Measurements from ENCODE around the gene APLN.

Gene APLN

GRCh38 chrX:129658429-129658828, 3.7 kb upstream of the APLN start:
- Histone ChIP-seq H3K4me3 (ENCODE audit: low read length) (no peak overlapping the region), H3K79me2 (ENCODE audit: low read length) (no peaks in the 10 kb centered on the region), H3K9me3 (ENCODE audit: insufficient read depth, low read length) (no peaks in the 10 kb centered on the region), H3K27ac (ENCODE audit: low read length) (no peak overlapping the region), H3K9ac (ENCODE audit: low read length) (no peak overlapping the region), H4K20me1 (ENCODE audit: insufficient read depth, low read length) (no peaks in the 10 kb centered on the region), H3K4me1 (ENCODE audit: low read length) (peaks cover 15% of the 10 kb centered on the region), H3K36me3 (replicated peaks; ENCODE audit: low read depth, low read length) (no peaks in the 10 kb centered on the region), H3K27me3 (ENCODE audit: low read depth, low read length) (peaks cover 12% of the 10 kb centered on the region), H3K4me2 (ENCODE audit: low read length) (no peak overlapping the region), H2AFZ (ENCODE audit: low read depth, low read length) (no peak overlapping the region)
- no peak for TF ChIP-seq EZH2phosphoT487 (IDR thresholded peaks at IDR 0.05; ENCODE audit: low read depth)

- peaks cover 6% of the 10 kb centered on the region; the same call in 1 of the 2 replicates for H3K4me1 ChIP-seq (ENCODE audit: low read length)
- no peak overlapping the region for H3K27ac ChIP-seq (ENCODE audit: low read length)
- no peak for TF ChIP-seq EZH2phosphoT487 (IDR thresholded peaks at IDR 0.05; ENCODE audit: low read depth)
- peak; percentile 58 for TF ChIP-seq CTCF (IDR thresholded peaks at IDR 0.05; ENCODE audit: low read depth, low read length)
- peak overlapping the region; percentile 93 for H3K4me2 ChIP-seq (ENCODE audit: low read length)
- H3K79me2 ChIP-seq (ENCODE audit: low read length) = no peaks in the 10 kb centered on the region
- H2AFZ ChIP-seq (ENCODE audit: low read depth, low read length) = no peak overlapping the region
- H3K36me3 ChIP-seq (replicated peaks; ENCODE audit: low read depth, low read length) = no peaks in the 10 kb centered on the region
- H3K27me3 ChIP-seq (ENCODE audit: low read depth, low read length) = peaks cover 12% of the 10 kb centered on the region
- no peak overlapping the region for H3K9ac ChIP-seq (ENCODE audit: low read length)
- peak overlapping the region; percentile 80 for H3K4me3 ChIP-seq (ENCODE audit: low read length)
- no peaks in the 10 kb centered on the region for H4K20me1 ChIP-seq (ENCODE audit: insufficient read depth, low read length)
- H3K9me3 ChIP-seq (ENCODE audit: insufficient read depth, low read length) = no peaks in the 10 kb centered on the region
Observed at GRCh38 chrX:129655547-129656249, 942 bp upstream of the APLN start.

- Histone ChIP-seq H3K9me3 (ENCODE audit: insufficient read depth, low read length) (no peaks in the 10 kb centered on the region), H2AFZ (ENCODE audit: low read depth, low read length) (no peak overlapping the region; the same call in 1 of the 2 replicates), H3K4me2 (ENCODE audit: low read length) (peak overlapping the region; percentile 93), H3K36me3 (replicated peaks; ENCODE audit: low read depth, low read length) (no peaks in the 10 kb centered on the region), H3K4me3 (ENCODE audit: low read length) (peak overlapping the region; percentile 80), H4K20me1 (ENCODE audit: insufficient read depth, low read length) (no peaks in the 10 kb centered on the region), H3K9ac (ENCODE audit: low read length) (peak overlapping the region; percentile 16; the same call in 1 of the 2 replicates), H3K4me1 (ENCODE audit: low read length) (peaks cover 6% of the 10 kb centered on the region; the same call in 1 of the 2 replicates), H3K27me3 (ENCODE audit: low read depth, low read length) (peaks cover 12% of the 10 kb centered on the region), H3K27ac (ENCODE audit: low read length) (no peak overlapping the region), H3K79me2 (ENCODE audit: low read length) (no peaks in the 10 kb centered on the region)
- TF ChIP-seq EZH2phosphoT487 (IDR thresholded peaks at IDR 0.05; ENCODE audit: low read depth) (no peak), CTCF (IDR thresholded peaks at IDR 0.05; ENCODE audit: low read depth, low read length) (no peak)
Observed at GRCh38 chrX:129653971-129654651, 645 bp downstream of the APLN start.

- no peaks in the 10 kb centered on the region for H3K79me2 ChIP-seq (ENCODE audit: low read length)
- no peaks in the 10 kb centered on the region for H3K9me3 ChIP-seq (ENCODE audit: insufficient read depth, low read length)
- TF ChIP-seq CTCF (IDR thresholded peaks at IDR 0.05; ENCODE audit: low read depth, low read length) (no peak), EZH2phosphoT487 (IDR thresholded peaks at IDR 0.05; ENCODE audit: low read depth) (no peak)
- H3K27me3 ChIP-seq (ENCODE audit: low read depth, low read length) = peaks cover 12% of the 10 kb centered on the region
- no peak overlapping the region for H3K27ac ChIP-seq (ENCODE audit: low read length)
- peak overlapping the region; percentile 93; the same call in 1 of the 2 replicates for H3K4me2 ChIP-seq (ENCODE audit: low read length)
- no peaks in the 10 kb centered on the region for H4K20me1 ChIP-seq (ENCODE audit: insufficient read depth, low read length)
- no peak overlapping the region for H3K9ac ChIP-seq (ENCODE audit: low read length)
- H2AFZ ChIP-seq (ENCODE audit: low read depth, low read length) = no peak overlapping the region
- no peaks in the 10 kb centered on the region for H3K36me3 ChIP-seq (replicated peaks; ENCODE audit: low read depth, low read length)
- no peak overlapping the region for H3K4me3 ChIP-seq (ENCODE audit: low read length)
- H3K4me1 ChIP-seq (ENCODE audit: low read length) = peaks cover 6% of the 10 kb centered on the region; the same call in 1 of the 2 replicates
Observed at GRCh38 chrX:129653181-129653970, 1.4 kb downstream of the APLN start.
